ENCODE data around the gene HELZ.
"Not testable (repeated sequence)": the region's sequence is repeated elsewhere in the genome, so short reads cannot be mapped to it uniquely, and the experiment has no call there.

Gene HELZ

GRCh38 chr17:67180275-67180674 is 64.7 kb downstream of the HELZ start:
- DNase-seq = no peak

- DNase-seq = no peak
These were observed 66.4 kb downstream of the HELZ start for GRCh38 chr17:67178555-67178954.

GRCh38 chr17:67177732-67178131 is 67.3 kb downstream of the HELZ start:
- DNase-seq = no peak

GRCh38 chr17:67174190-67174589 is 70.8 kb downstream of the HELZ start:
- DNase-seq = no peak

- DNase-seq = no peak
These were observed 73.4 kb downstream of the HELZ start for GRCh38 chr17:67171560-67171959.

GRCh38 chr17:67168496-67168895 is 76.5 kb downstream of the HELZ start:
- DNase-seq = no peak

- no peak for DNase-seq
These were observed 79.8 kb downstream of the HELZ start for GRCh38 chr17:67165201-67165600.

GRCh38 chr17:67164302-67164701 is 80.7 kb downstream of the HELZ start:
- DNase-seq = no peak

GRCh38 chr17:67162771-67163170 is 82.2 kb downstream of the HELZ start:
- DNase-seq = no peak

GRCh38 chr17:67161573-67161972 is 83.4 kb downstream of the HELZ start:
- DNase-seq = no peak

GRCh38 chr17:67160791-67161190 is 84.2 kb downstream of the HELZ start:
- DNase-seq = no peak

GRCh38 chr17:67157732-67158639 is 87.0 kb downstream of the HELZ start:
- no peak for DNase-seq

GRCh38 chr17:67156269-67157199 is 88.5 kb downstream of the HELZ start:
- no peak for DNase-seq

- DNase-seq = no peak
These were observed 92.2 kb downstream of the HELZ start for GRCh38 chr17:67152824-67153223.

GRCh38 chr17:67151717-67152116 is 93.3 kb downstream of the HELZ start:
- DNase-seq = no peak

- no peak for DNase-seq
These were observed 94.2 kb downstream of the HELZ start for GRCh38 chr17:67150826-67151225.

- DNase-seq = no peak
These were observed 96.6 kb downstream of the HELZ start for GRCh38 chr17:67148352-67148751.

GRCh38 chr17:67145183-67145805 is 99.7 kb downstream of the HELZ start:
- DNase-seq = no peak

- no peak for DNase-seq
These were observed 101.7 kb downstream of the HELZ start for GRCh38 chr17:67143318-67143717.

GRCh38 chr17:67142030-67142429 is 103.0 kb downstream of the HELZ start:
- not testable (repeated sequence) for DNase-seq

GRCh38 chr17:67139784-67140665 is 105.0 kb downstream of the HELZ start:
- no peak for DNase-seq

GRCh38 chr17:67139289-67139688 is 105.7 kb downstream of the HELZ start:
- DNase-seq = no peak

All from NCI-H187 treated with DMSO at 0.1 percent for 48 hours (cell line).